Keratinocyte (primary cell): ENCODE results near the gene SAE1.

Experiments
- CTCF ChIP-seq, 3 experiments: IDR thresholded peaks in 1 of 3; conservative IDR thresholded peaks in 1 of 3; optimal IDR thresholded peaks in 1 of 3; 2 replicates in 2 of 3; 3 replicates in 1 of 3; pipeline versions ENCODE3 to v1.5.1; 2011; ENCODE audit warnings: low read length in 3 of 3, mild to moderate bottlenecking in 3 of 3, moderate library complexity in 2 of 3, control low read depth in 1 of 3, inconsistent platforms in 1 of 3; ENCODE audit not compliant: insufficient read depth in 2 of 3; ENCODE audit errors: extremely low read depth in 1 of 3
- EZH2 ChIP-seq: IDR thresholded peaks from one replicate; pipeline ENCODE4 v1.6.1; 2012; ENCODE audit warnings: inconsistent platforms, mild to moderate bottlenecking, low read length, moderate library complexity

GRCh38 chr19:47243776-47244547 lies 113.3 kb downstream of the SAE1 start:
- TF ChIP-seq CTCF (optimal IDR thresholded peaks at IDR 0.05 in 1 of 3, IDR thresholded peaks at IDR 0.05 in 1 of 3, conservative IDR thresholded peaks at IDR 0.05 in 1 of 3; ENCODE audit: extremely low read depth in 1 of 3, insufficient read depth in 2 of 3, low read length in 3 of 3) (peak; percentile 87 to 95 (median 91)), EZH2 (no peak)
